Endodermal cell (in vitro differentiated cells): Measurements from ENCODE around the gene ISYNA1. TPM values are rescaled to one million over a fixed set of nuclear protein-coding genes. Genes with fewer than 3 reads are reported as not detected.

ENCODE experiments used
- DNase-seq: peaks from one replicate; pipeline ENCODE4 v3.0.0-alpha.2; 2017
- H3K27ac ChIP-seq: 2 replicates; pipeline ENCODE4 v1.5.1; 2013; ENCODE audit warnings: mild to moderate bottlenecking, low read depth, low read length, moderate library complexity
- H3K27me3 ChIP-seq: 2 replicates; pipeline ENCODE4 v1.6.1; 2013; ENCODE audit warnings: mild to moderate bottlenecking, low read length, moderate library complexity; ENCODE audit not compliant: insufficient read depth, control insufficient read depth, poor library complexity, severe bottlenecking
- H3K36me3 ChIP-seq: 2 replicates; pipeline ENCODE4 v1.7.0; 2013; ENCODE audit warnings: mild to moderate bottlenecking, low read length, moderate library complexity; ENCODE audit not compliant: control insufficient read depth, insufficient read depth
- H3K4me1 ChIP-seq: one replicate; pipeline ENCODE4 v1.7.0; 2013; ENCODE audit warnings: low read length; ENCODE audit not compliant: control insufficient read depth, insufficient read depth
- H3K4me3 ChIP-seq: 2 replicates; pipeline ENCODE4 v1.5.1; 2013; ENCODE audit warnings: mild to moderate bottlenecking, low read length, moderate library complexity
- H3K9ac ChIP-seq: 2 replicates; pipeline ENCODE4 v1.6.1; 2013; ENCODE audit warnings: mild to moderate bottlenecking, low read length, moderate library complexity; ENCODE audit not compliant: poor library complexity, severe bottlenecking; ENCODE audit errors: extremely low read depth
- H3K9me3 ChIP-seq: 2 replicates; pipeline ENCODE4 v1.6.1; 2013; ENCODE audit warnings: mild to moderate bottlenecking, low read length, moderate library complexity; ENCODE audit not compliant: control insufficient read depth
- H3K27ac Mint-ChIP-seq: 2 replicates; pipeline ENCODE4 v1.8.0; 2020; ENCODE audit warnings: mixed read lengths
- H3K27me3 Mint-ChIP-seq: 2 replicates; pipeline ENCODE4 v1.8.0; 2021; ENCODE audit warnings: mild to moderate bottlenecking, mixed read lengths; ENCODE audit not compliant: insufficient read depth
- H3K36me3 Mint-ChIP-seq: 2 replicates; pipeline ENCODE4 v1.8.0; 2020; ENCODE audit warnings: low read depth, mixed read lengths
- H3K4me1 Mint-ChIP-seq: 2 replicates; pipeline ENCODE4 v1.8.0; 2020; ENCODE audit warnings: mixed read lengths
- H3K4me3 Mint-ChIP-seq: 2 replicates; pipeline ENCODE4 v1.8.0; 2020; ENCODE audit warnings: mild to moderate bottlenecking, moderate library complexity, mixed read lengths
- H3K9me3 Mint-ChIP-seq: 2 replicates; pipeline ENCODE4 v1.8.0; 2020; ENCODE audit warnings: mild to moderate bottlenecking, mixed read lengths
- WGBS, 2 experiments: methylation state at CpG; one replicate each; pipeline versions ENCODE4 v1.1.5 to v1.1.7; 2013; ENCODE audit warnings: missing lambda C conversion rate in 2 of 2, mixed read lengths in 1 of 2; ENCODE audit not compliant: insufficient coverage in 1 of 2, insufficient read length in 1 of 2; 5-methylcytosine and 5-hydroxymethylcytosine counted together
- total RNA-seq, 2 donors: library from RNA; stranded (reverse); fragmentation: NEBNext Ultra II Directional in 1 of 2; extraction: Animal tissue kit (Norgen Biotek cat#: 25700) in 1 of 2; gene quantifications; 2 replicates in 1 of 2; 3 replicates in 1 of 2; pipeline ENCODE4 v1.2.1, GENCODE V29; 2021
- TF ChIP-seq, protein P1 (sequence below): fragments of 200-600 bp; sonication (generic); conservative IDR thresholded peaks from 2 replicates; pipeline ENCODE4 v1.5.0; 2021; ENCODE audit warnings: antibody characterized with exemption, mild to moderate bottlenecking

The ISYNA1 gene
- total RNA-seq, 2 donors from 2014 or later, result 156 to 212 TPM

DNA sequence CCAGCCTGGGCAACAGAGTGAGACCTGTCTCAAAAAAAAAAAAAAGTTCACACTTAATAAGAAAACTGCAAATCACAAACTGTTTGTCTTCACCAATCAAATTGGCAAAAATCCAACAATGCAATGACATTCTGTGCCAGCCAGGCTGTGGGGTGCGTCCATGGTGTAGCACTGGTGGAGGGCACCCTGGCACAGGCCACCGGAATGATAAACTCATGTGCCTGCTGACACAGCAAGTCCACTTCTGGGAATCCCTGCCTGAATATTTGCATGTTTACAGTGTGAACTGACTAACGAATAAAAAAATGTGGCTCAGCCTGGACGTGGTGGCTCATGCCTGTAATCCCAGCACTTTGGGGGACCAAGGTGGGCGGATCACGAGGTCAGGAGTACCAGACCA is 38.9 kb downstream of the ISYNA1 start:
- no peak overlapping the region for H3K27ac ChIP-seq
- H3K9me3 Mint-ChIP-seq, result no peaks in the 10 kb centered on the region

DNA sequence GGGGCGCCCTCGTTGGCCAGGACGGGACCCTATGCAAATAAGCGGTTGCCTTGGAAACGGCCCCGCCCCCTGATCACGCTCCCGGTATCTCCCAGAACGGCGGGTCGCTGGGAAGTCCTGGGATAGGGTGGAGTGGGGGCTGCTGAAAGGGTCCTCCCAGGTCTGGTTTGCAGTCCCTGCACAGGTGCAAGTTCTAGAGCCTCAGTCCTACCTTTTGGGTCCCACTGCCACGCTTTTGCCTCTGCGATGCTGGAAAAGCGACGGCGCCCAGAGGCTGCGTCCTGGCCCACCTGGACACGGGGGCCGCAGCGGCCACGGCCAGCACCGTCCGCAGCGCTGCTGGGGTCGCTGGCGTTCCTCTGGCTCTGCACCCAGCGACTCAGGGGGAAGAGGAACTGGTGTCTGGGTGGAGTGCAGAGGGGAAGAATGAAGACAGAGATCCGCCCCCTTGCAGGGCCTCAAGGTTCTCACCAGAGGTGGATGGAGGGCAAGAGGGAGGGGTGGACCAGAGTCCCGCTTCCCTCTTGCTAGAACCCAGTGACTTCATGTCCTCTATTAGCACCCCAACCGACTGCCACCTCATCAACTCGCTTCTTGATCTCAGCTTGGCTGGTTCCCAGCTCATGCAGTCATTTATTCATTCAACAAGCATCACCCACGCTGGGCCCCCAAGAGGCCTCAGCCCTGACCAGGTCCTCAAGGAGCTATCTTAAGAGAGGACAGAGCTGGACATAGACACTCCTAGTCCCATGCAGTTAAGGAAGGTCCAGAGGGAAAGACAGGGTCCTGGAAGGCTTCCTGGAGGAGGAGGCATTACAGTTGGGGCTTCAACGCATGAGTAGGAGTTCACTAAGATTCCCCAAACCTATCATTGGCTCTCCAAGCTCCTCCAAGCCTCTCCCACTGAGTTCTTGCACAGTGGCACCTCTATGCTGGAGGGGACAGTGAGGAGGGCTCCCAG is 40.4 kb downstream of the ISYNA1 start, which contains the start of gene LRRC25:
TSS of gene LRRC25 (minus strand) at position 381 of the 961 bp plus-strand sequence. CDS start 659 bp downstream, outside the sequence.
- Mint-ChIP-seq H3K4me1 (peaks cover 1% of the 10 kb centered on the region), H3K27ac (no peak within 1 kb of the TSS), H3K9me3 (no peaks in the 10 kb centered on the region), H3K27me3 (peaks cover 14% of the 10 kb centered on the region), H3K4me3 (no peak within 1 kb of the TSS), H3K36me3 (no peaks in the 10 kb centered on the region)
- H3K4me1 ChIP-seq, result no peaks in the 10 kb centered on the region
- H3K9me3 ChIP-seq, result no peaks in the 10 kb centered on the region
- H3K9ac ChIP-seq, result no peak within 1 kb of the TSS
- TF ChIP-seq, protein P1, sequence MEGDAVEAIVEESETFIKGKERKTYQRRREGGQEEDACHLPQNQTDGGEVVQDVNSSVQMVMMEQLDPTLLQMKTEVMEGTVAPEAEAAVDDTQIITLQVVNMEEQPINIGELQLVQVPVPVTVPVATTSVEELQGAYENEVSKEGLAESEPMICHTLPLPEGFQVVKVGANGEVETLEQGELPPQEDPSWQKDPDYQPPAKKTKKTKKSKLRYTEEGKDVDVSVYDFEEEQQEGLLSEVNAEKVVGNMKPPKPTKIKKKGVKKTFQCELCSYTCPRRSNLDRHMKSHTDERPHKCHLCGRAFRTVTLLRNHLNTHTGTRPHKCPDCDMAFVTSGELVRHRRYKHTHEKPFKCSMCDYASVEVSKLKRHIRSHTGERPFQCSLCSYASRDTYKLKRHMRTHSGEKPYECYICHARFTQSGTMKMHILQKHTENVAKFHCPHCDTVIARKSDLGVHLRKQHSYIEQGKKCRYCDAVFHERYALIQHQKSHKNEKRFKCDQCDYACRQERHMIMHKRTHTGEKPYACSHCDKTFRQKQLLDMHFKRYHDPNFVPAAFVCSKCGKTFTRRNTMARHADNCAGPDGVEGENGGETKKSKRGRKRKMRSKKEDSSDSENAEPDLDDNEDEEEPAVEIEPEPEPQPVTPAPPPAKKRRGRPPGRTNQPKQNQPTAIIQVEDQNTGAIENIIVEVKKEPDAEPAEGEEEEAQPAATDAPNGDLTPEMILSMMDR, result no peak
- no peak within 1 kb of the TSS for H3K27ac ChIP-seq
- 52% methylated on average over 14 to 32 of the region's 33 CpGs for WGBS, 2 experiments
- H3K4me3 ChIP-seq, result no peak within 1 kb of the TSS
- H3K27me3 ChIP-seq, result no peaks in the 10 kb centered on the region
- peak; percentile 83 for DNase-seq
- H3K36me3 ChIP-seq, result no peaks in the 10 kb centered on the region

More for the DNA sequence above, 38.9 kb downstream of the ISYNA1 start:
- H3K9ac ChIP-seq, result no peak overlapping the region
- H3K4me1 Mint-ChIP-seq, result peaks cover 1% of the 10 kb centered on the region
- H3K4me1 ChIP-seq, result no peaks in the 10 kb centered on the region
- H3K27me3 ChIP-seq, result no peaks in the 10 kb centered on the region
- WGBS, 2 experiments, result 90 to 98% methylated on average over 6 of the region's 6 CpGs
- H3K36me3 Mint-ChIP-seq, result no peaks in the 10 kb centered on the region
- H3K4me3 ChIP-seq, result no peak overlapping the region
- H3K27ac Mint-ChIP-seq, result no peak overlapping the region
- TF ChIP-seq, protein P1, result no peak
- no peak overlapping the region for H3K4me3 Mint-ChIP-seq
- H3K9me3 ChIP-seq, result no peaks in the 10 kb centered on the region
- peaks cover 13% of the 10 kb centered on the region for H3K27me3 Mint-ChIP-seq
- no peaks in the 10 kb centered on the region for H3K36me3 ChIP-seq
- no peak for DNase-seq

DNA sequence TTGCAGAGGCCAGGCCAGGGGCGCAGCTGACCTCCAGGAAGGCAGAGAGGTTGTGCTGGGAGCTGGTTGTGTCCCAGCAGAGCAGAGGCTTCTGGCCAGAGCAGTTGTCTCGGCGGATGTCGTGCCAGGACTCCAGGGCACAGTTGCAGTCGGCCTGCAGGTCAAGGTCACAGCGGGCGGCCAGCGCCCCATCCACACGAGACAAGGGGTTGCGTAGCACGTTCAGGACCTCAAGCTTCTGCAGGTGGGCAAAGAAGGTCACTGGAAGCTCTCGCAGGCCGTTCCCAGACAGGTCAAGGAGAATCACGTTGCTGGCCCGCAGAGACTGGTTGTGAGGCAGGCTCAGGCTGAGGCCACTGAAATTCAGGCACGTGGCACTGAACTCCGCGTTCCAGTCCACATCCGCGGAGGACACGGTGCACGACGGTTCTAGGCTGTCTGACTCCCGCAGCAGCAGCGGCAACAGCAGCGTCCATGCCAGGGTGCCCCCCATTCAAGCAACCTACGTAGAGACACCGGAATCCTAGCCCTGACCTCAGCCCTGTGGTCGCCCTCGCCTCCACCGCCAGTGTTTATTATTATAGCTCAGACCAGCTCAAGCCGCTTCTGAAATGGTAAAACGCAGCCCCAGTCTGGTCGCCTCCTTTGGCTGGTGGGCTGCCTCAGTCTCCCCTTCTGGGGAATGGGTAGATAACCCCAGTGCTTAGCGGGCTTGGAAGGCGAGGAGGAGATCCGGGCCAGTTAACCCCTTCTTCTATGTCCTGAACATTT is 41.3 kb downstream of the ISYNA1 start:
- H3K27me3 ChIP-seq, result no peaks in the 10 kb centered on the region
- H3K27ac ChIP-seq, result no peak overlapping the region
- Mint-ChIP-seq H3K27me3 (peaks cover 13% of the 10 kb centered on the region), H3K4me1 (no peaks in the 10 kb centered on the region), H3K4me3 (no peak overlapping the region), H3K36me3 (no peaks in the 10 kb centered on the region), H3K9me3 (no peaks in the 10 kb centered on the region), H3K27ac (no peak overlapping the region)
- H3K9me3 ChIP-seq, result no peaks in the 10 kb centered on the region
- no peak for DNase-seq
- WGBS, 2 experiments, result 88 to 94% methylated on average over 29 to 37 of the region's 37 CpGs
- H3K4me3 ChIP-seq, result no peak overlapping the region
- H3K4me1 ChIP-seq, result no peaks in the 10 kb centered on the region
- TF ChIP-seq, protein P1, result no peak
- H3K9ac ChIP-seq, result no peak overlapping the region
- no peaks in the 10 kb centered on the region for H3K36me3 ChIP-seq
